H1 (cell line): ENCODE results near the gene CAMK2B. TPM values are rescaled to one million over a fixed set of nuclear protein-coding genes. Genes with fewer than 3 reads are reported as not detected.
"Not testable (repeated sequence)": the region's sequence is repeated elsewhere in the genome, so short reads cannot be mapped to it uniquely, and the experiment has no call there.

ENCODE experiments used
- CTCF ChIA-PET: fragments of 300-600 bp; sonication (Branson Sonifier 250); formaldehyde crosslinking; loops from one replicate; lab custom pipeline; 2021; ENCODE audit not compliant: partially characterized antibody; lab: Charles Lee
- POLR2A ChIA-PET: fragments of 300-600 bp; sonication (Branson Sonifier 250); formaldehyde crosslinking; loops from one replicate; lab custom pipeline; 2021; ENCODE audit warnings: inconsistent platforms; ENCODE audit not compliant: partially characterized antibody; lab: Charles Lee
- DNase-seq, 2 experiments: peaks; one replicate each; pipeline versions ENCODE4 v3.0.0 to v3.0.0-alpha.2; 2010 to 2022; ENCODE audit warnings: low spot score in 2 of 2, low read depth in 1 of 2, mixed read lengths in 1 of 2
- FAIRE-seq: peaks from 2 replicates; lab custom pipeline; 2011; peaks lifted over from hg19 to GRCh38; lab: Jason Lieb, UNC
- H2AFZ ChIP-seq: 2 replicates; pipeline ENCODE4 v1.8.1; 2012; ENCODE audit warnings: low read length, inconsistent platforms
- H2AK5ac ChIP-seq: 2 replicates; pipeline ENCODE4 v1.6.1; 2013; ENCODE audit warnings: low read depth, low read length
- H2BK120ac ChIP-seq: replicated peaks from 2 replicates; pipeline ENCODE3; 2013; ENCODE audit warnings: low read depth, low read length, inconsistent platforms
- H2BK12ac ChIP-seq: 2 replicates; pipeline ENCODE4 v1.6.1; 2013; ENCODE audit warnings: low read depth, low read length
- H2BK15ac ChIP-seq: 2 replicates; pipeline ENCODE4 v1.6.1; 2013; ENCODE audit warnings: low read length
- H2BK20ac ChIP-seq: 2 replicates; pipeline ENCODE4 v1.6.1; 2013; ENCODE audit warnings: low read length
- H2BK5ac ChIP-seq: 2 replicates; pipeline ENCODE4 v1.6.1; 2013; ENCODE audit warnings: low read depth, low read length
- H3K14ac ChIP-seq: 2 replicates; pipeline ENCODE4 v1.6.1; 2013; ENCODE audit warnings: inconsistent platforms; ENCODE audit not compliant: insufficient read length
- H3K18ac ChIP-seq: 2 replicates; pipeline ENCODE4 v1.6.1; 2013; ENCODE audit warnings: low read length; ENCODE audit errors: extremely low read depth
- H3K23ac ChIP-seq: 2 replicates; pipeline ENCODE4 v1.6.1; 2013; ENCODE audit warnings: inconsistent platforms; ENCODE audit not compliant: insufficient read length
- H3K23me2 ChIP-seq: 2 replicates; pipeline ENCODE4 v1.6.1; 2013; ENCODE audit warnings: low read depth, low read length
- H3K27ac ChIP-seq: 2 replicates; pipeline ENCODE4 v1.6.1; 2011; ENCODE audit warnings: low read depth, low read length, inconsistent platforms
- H3K27me3 ChIP-seq, 4 experiments: replicated peaks in 1 of 4; 1 replicate in 1 of 4; 2 replicates in 3 of 4; pipeline versions ENCODE4 v1.6.1 to v1.8.1; 2011 to 2013; ENCODE audit warnings: low read length in 3 of 4, mild to moderate bottlenecking in 3 of 4, inconsistent platforms in 2 of 4, mixed read lengths in 2 of 4, moderate library complexity in 1 of 4; ENCODE audit not compliant: control insufficient read depth in 3 of 4, insufficient read depth in 3 of 4; ENCODE audit errors: extremely low read depth in 1 of 4
- H3K36me3 ChIP-seq, 4 experiments: 2 replicates each; pipeline versions ENCODE4 v1.6.1 to v1.8.1; 2011 to 2013; ENCODE audit warnings: mild to moderate bottlenecking in 4 of 4, low read length in 3 of 4, moderate library complexity in 2 of 4, control low read depth in 1 of 4, inconsistent platforms in 1 of 4; ENCODE audit not compliant: insufficient read depth in 4 of 4, control insufficient read depth in 2 of 4
- H3K4ac ChIP-seq: replicated peaks from 2 replicates; pipeline ENCODE3; 2013; ENCODE audit warnings: low read length, low read depth, mixed read lengths, inconsistent platforms; ENCODE audit not compliant: insufficient read length
- H3K4me1 ChIP-seq, 4 experiments: replicated peaks in 1 of 4; 1 replicate in 1 of 4; 2 replicates in 3 of 4; pipeline versions ENCODE4 v1.6.1 to v1.8.1; 2011 to 2013; ENCODE audit warnings: low read length in 3 of 4, inconsistent platforms in 2 of 4, mixed read lengths in 1 of 4; ENCODE audit not compliant: insufficient read depth in 4 of 4, control insufficient read depth in 3 of 4
- H3K4me2 ChIP-seq, 2 experiments: 2 replicates each; pipeline versions ENCODE4 v1.6.1 to v1.8.1; 2011 to 2013; ENCODE audit warnings: low read depth in 2 of 2, low read length in 2 of 2, control low read depth in 1 of 2, inconsistent platforms in 1 of 2, mild to moderate bottlenecking in 1 of 2; ENCODE audit not compliant: insufficient read depth in 1 of 2
- H3K4me3 ChIP-seq, 4 experiments: fragments of 200-600, 300-600 bp in 1 of 4; sonication (generic), shearing (Covaris generic), sonication (Bioruptor Twin) in 1 of 4; 2 replicates each; pipeline versions ENCODE4 v1.5.1 to v1.8.1; 2011 to 2016; ENCODE audit warnings: low read length in 4 of 4, low read depth in 3 of 4, control low read depth in 2 of 4, inconsistent platforms in 2 of 4, mild to moderate bottlenecking in 2 of 4, mixed read lengths in 1 of 4, moderate library complexity in 1 of 4; ENCODE audit not compliant: insufficient read depth in 2 of 4; ENCODE audit errors: extremely low read depth in 1 of 4
- H3K56ac ChIP-seq: replicated peaks from 2 replicates; pipeline ENCODE3; 2013; ENCODE audit warnings: low read depth, mild to moderate bottlenecking, mixed read lengths, low read length, inconsistent platforms; ENCODE audit not compliant: insufficient read length
- H3K79me1 ChIP-seq: 2 replicates; pipeline ENCODE4 v1.6.1; 2013; ENCODE audit warnings: low read depth, low read length, control low read depth
- H3K79me2 ChIP-seq, 2 experiments: 2 replicates each; pipeline versions ENCODE4 v1.6.1 to v1.8.1; 2012 to 2013; ENCODE audit warnings: low read length in 2 of 2, mild to moderate bottlenecking in 2 of 2, inconsistent platforms in 1 of 2; ENCODE audit not compliant: insufficient read depth in 2 of 2, control insufficient read depth in 1 of 2
- H3K9ac ChIP-seq, 4 experiments: replicated peaks in 1 of 4; 1 replicate in 1 of 4; 2 replicates in 3 of 4; pipeline versions ENCODE4 v1.6.1 to v1.8.1; 2011 to 2013; ENCODE audit warnings: low read depth in 3 of 4, low read length in 3 of 4, control low read depth in 2 of 4, mild to moderate bottlenecking in 2 of 4, moderate library complexity in 2 of 4, inconsistent platforms in 1 of 4; ENCODE audit errors: extremely low read depth in 1 of 4
- H3K9me3 ChIP-seq, 2 experiments: 2 replicates each; pipeline versions ENCODE4 v1.6.1 to v1.8.1; 2012 to 2013; ENCODE audit warnings: mild to moderate bottlenecking in 2 of 2, moderate library complexity in 2 of 2, control low read depth in 1 of 2, inconsistent platforms in 1 of 2, low read depth in 1 of 2, low read length in 1 of 2, mixed read lengths in 1 of 2; ENCODE audit not compliant: insufficient read depth in 2 of 2
- H4K20me1 ChIP-seq, 2 experiments: replicated peaks in 1 of 2; 2 replicates each; pipeline versions ENCODE3 to v1.8.1; 2011 to 2013; ENCODE audit warnings: inconsistent platforms in 2 of 2, low read length in 2 of 2, mild to moderate bottlenecking in 1 of 2; ENCODE audit not compliant: insufficient read depth in 2 of 2, control insufficient read depth in 1 of 2
- H4K5ac ChIP-seq: 2 replicates; pipeline ENCODE4 v1.6.1; 2013; ENCODE audit warnings: low read length, low read depth, mixed read lengths, inconsistent platforms; ENCODE audit not compliant: insufficient read length
- H4K8ac ChIP-seq: 2 replicates; pipeline ENCODE4 v1.8.0; 2013; ENCODE audit warnings: mild to moderate bottlenecking, moderate library complexity, low read length, inconsistent platforms; ENCODE audit not compliant: insufficient read depth; ENCODE audit errors: extremely low read depth
- H4K91ac ChIP-seq: replicated peaks from 2 replicates; pipeline ENCODE3; 2013; ENCODE audit warnings: low read length, mixed read lengths, inconsistent platforms; ENCODE audit not compliant: insufficient read length
- WGBS, 2 experiments: shearing (Covaris generic) in 1 of 2; methylation state at CpG; one replicate each; pipeline versions ENCODE4 v1.1.6 to v1.1.7; 2013 to 2015; ENCODE audit warnings: low lambda C conversion rate in 2 of 2, mixed read lengths in 2 of 2, inconsistent platforms in 1 of 2, low coverage in 1 of 2, missing lambda C conversion rate in 1 of 2; ENCODE audit not compliant: insufficient replicate concordance in 2 of 2, insufficient coverage in 1 of 2, insufficient read length in 1 of 2; ENCODE audit errors: extremely low coverage in 1 of 2, missing lambda C conversion rate in 1 of 2; 5-methylcytosine and 5-hydroxymethylcytosine counted together
- polyA plus RNA-seq, 7 experiments: library from polyadenylated mRNA; depleted of rRNA in 3 of 7; stranded (reverse) in 5 of 7; unstranded in 2 of 7; fragments of >200 nt in 5 of 7; fragments of 200-250 nt in 2 of 7; gene quantifications; 1 replicate in 5 of 7; 2 replicates in 1 of 7; 4 replicates in 1 of 7; pipeline versions ENCODE4 v1.2.1 to v1.2.3, GENCODE V29; 2011 to 2013; ENCODE audit warnings: missing spikeins in 2 of 7, mixed read lengths in 2 of 7
- total RNA-seq: library from RNA; stranded (reverse); fragmentation: NEBNext Ultra II Directional; extraction: Animal tissue kit (Norgen Biotek cat#: 25700); gene quantifications from 2 replicates; pipeline ENCODE4 v1.2.1, GENCODE V29; 2021

Gene CAMK2B
- total and polyA plus RNA-seq, 2 of the 8 experiments (the other 6 are each of a cell fraction or from before 2014, with no cell fraction given) = 0.05 to 0.15 TPM

DNA sequence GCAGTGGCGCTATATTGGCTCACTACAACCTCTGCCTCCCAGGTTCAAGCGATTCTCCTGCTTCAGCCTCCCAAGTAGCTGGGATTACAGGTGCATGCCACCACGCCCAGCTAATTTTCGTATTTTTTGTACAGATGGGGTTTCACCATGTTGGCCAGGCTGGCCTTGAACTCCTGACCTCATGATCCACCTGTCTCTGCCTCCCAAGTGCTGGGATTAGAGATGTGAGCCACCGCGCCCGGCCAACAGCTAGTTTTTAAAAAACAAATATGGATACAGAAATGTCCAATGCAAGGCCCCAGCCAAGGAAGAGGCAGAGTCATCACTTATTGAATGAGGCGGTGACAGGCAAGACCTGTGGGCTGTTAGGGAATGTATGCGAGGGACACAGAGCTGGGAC is 153.5 kb downstream of the CAMK2B start:
- H4K91ac ChIP-seq, H3K4ac ChIP-seq, H2BK15ac ChIP-seq, H2BK5ac ChIP-seq, H3K9me3 ChIP-seq, H4K20me1 ChIP-seq, H3K4me1 ChIP-seq, POLR2A ChIA-PET, H2AFZ ChIP-seq, H3K23me2 ChIP-seq, H3K23ac ChIP-seq, H2BK12ac ChIP-seq, H2AK5ac ChIP-seq, FAIRE-seq, H3K4me2 ChIP-seq, H4K5ac ChIP-seq, H3K36me3 ChIP-seq, H2BK20ac ChIP-seq, H3K27me3 ChIP-seq, H3K9ac ChIP-seq, H2BK120ac ChIP-seq, H3K4me3 ChIP-seq, H3K14ac ChIP-seq, H3K18ac ChIP-seq, DNase-seq, H3K27ac ChIP-seq, H3K79me1 ChIP-seq, H3K56ac ChIP-seq, H3K79me2 ChIP-seq: not testable (repeated sequence)
- WGBS, 2 experiments = 80% methylated on average over 8 of the region's 9 CpGs; no CpG with 5 or more reads in 1 of the 2 experiments
- peak overlapping the region; percentile 97; the same call in 1 of the 2 replicates for H4K8ac ChIP-seq
- CTCF ChIA-PET = interaction anchor here (1.0 to 2.6 kb wide), 2 partner anchors 9 to 24 kb away, joined by 3 to 9 read pairs; no protein-coding TSS in a partner anchor
